ENCODE results near the gene SMAD9.

The SMAD9 gene

GRCh38 chr13:36875961-36876360 lies 44.1 kb downstream of the SMAD9 start:
- DNase-seq (ENCODE audit: low read depth in 1 of 2, low spot score in 1 of 2) = no peak
- TF ChIP-seq JUND (IDR thresholded peaks at IDR 0.05; ENCODE audit: low read depth) = no peak
- in situ Hi-C loops (cut with HindIII; ENCODE audit: low pct_unique_long_range_greater_than_20kb, low sequenced_read_pairs) = no loop called here

DNA sequence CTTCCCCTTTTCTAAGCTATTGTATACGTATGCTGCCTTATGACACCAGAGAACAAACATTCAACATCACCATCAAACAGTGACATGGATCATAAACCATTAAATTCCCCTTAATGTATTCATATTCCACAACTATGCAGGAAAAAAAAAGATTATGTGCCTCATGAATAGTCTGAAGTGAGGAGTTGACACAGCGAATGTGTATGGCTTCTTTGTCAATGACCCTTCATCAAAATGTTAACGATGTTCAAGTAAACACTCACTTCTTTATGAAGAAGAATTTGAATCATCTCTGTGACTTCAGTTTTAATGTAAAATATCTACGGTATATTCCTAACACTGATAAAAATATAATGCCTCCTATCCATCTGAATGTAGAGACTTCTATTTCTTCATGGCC lies 44.6 kb downstream of the SMAD9 start:
- TF ChIP-seq JUND (IDR thresholded peaks at IDR 0.05; ENCODE audit: low read depth) = no peak
- DNase-seq (ENCODE audit: low read depth in 1 of 2, low spot score in 1 of 2) = no peak
- in situ Hi-C loops (cut with HindIII; ENCODE audit: low pct_unique_long_range_greater_than_20kb, low sequenced_read_pairs) = no loop called here

DNA sequence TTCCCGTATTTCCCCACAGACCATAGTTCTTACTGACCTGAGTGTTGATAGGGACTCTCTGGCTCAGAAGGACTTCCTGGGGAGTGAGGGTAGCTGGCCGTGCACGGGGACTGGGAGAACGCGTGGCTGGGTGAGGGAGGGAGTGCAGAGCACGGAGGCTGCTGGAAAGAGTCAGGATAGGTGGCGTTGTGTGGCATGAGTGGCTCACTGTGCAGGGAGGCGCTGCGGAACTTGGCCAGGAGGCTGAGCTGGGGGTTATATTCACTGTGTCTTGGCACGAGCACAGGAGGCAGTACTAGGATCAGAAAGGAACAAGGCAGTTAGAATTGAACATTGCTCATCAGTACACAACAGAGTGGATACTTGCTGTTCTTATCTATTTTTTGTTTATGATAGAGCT lies 47.4 kb downstream of the SMAD9 start:
- in situ Hi-C loops (cut with HindIII; ENCODE audit: low pct_unique_long_range_greater_than_20kb, low sequenced_read_pairs) = no loop called here

DNA sequence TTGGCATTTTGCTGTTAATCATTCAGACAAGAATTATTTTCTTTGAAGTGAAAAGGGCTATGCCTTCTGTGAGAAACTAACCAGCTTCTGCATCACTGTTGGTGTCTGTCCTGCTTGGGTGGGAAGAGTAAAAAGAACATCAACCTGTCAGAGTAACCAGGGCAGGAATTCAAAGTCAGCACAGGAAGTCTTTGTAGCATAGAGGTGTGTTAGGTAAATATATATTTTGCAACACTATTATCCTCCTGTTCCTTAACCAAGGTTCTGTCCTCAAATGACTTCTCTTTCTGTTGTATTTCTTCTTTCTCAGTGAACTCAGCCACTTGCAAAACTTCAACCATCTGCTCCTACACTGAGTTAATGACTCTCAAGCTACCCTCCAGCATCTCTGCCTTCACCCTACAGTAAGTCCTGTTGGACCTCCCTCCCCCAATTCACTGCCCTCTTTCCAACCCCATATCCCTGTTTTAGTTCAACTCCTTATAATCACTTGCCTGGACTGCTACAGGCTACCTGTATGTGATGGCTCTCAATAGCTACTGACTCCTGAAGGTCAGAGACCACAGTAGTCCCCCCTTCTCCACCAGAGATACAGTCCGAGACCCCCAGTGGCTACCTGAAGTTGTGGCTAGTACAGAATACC lies 49.9 kb downstream of the SMAD9 start:
- TF ChIP-seq JUND (IDR thresholded peaks at IDR 0.05; ENCODE audit: low read depth) = no peak
- DNase-seq (ENCODE audit: low read depth in 1 of 2, low spot score in 1 of 2) = no peak
- in situ Hi-C loops (cut with HindIII; ENCODE audit: low pct_unique_long_range_greater_than_20kb, low sequenced_read_pairs) = no loop called here

More for the DNA sequence above, 47.4 kb downstream of the SMAD9 start:
- TF ChIP-seq JUND (IDR thresholded peaks at IDR 0.05; ENCODE audit: low read depth) = no peak
- no peak for DNase-seq (ENCODE audit: low read depth in 1 of 2, low spot score in 1 of 2)

GRCh38 chr13:36866232-36866631 lies 53.8 kb downstream of the SMAD9 start:
- DNase-seq (ENCODE audit: low read depth in 1 of 2, low spot score in 1 of 2) = no peak
- TF ChIP-seq JUND (IDR thresholded peaks at IDR 0.05; ENCODE audit: low read depth) = no peak
- in situ Hi-C loops (cut with HindIII; ENCODE audit: low pct_unique_long_range_greater_than_20kb, low sequenced_read_pairs) = no loop called here

GRCh38 chr13:36865265-36865664 lies 54.8 kb downstream of the SMAD9 start:
- DNase-seq (ENCODE audit: low read depth in 1 of 2, low spot score in 1 of 2) = no peak
- in situ Hi-C loops (cut with HindIII; ENCODE audit: low pct_unique_long_range_greater_than_20kb, low sequenced_read_pairs) = no loop called here
- TF ChIP-seq JUND (IDR thresholded peaks at IDR 0.05; ENCODE audit: low read depth) = no peak

DNA sequence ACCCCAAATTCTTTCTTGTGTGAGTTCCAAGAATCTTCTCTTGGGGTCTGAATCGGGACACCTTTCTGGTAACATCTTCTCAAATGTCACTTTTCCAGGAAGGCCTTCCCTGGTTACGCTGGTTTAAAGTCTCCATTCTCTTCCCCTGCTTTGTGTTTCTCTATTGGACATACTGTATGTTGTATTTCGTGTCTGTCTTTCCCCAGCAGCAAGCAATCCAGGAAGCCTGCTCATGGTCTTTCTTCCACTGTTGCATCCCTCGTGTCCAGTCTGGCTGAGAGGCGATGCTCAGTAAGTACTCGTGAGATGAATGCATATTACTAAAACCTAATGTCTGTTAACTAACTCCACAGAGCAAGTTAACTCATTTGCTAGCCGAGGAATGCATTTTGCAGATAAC lies 57.3 kb downstream of the SMAD9 start:
- TF ChIP-seq JUND (IDR thresholded peaks at IDR 0.05; ENCODE audit: low read depth) = no peak
- in situ Hi-C loops (cut with HindIII; ENCODE audit: low pct_unique_long_range_greater_than_20kb, low sequenced_read_pairs) = no loop called here
- no peak for DNase-seq (ENCODE audit: low read depth in 1 of 2, low spot score in 1 of 2)

DNA sequence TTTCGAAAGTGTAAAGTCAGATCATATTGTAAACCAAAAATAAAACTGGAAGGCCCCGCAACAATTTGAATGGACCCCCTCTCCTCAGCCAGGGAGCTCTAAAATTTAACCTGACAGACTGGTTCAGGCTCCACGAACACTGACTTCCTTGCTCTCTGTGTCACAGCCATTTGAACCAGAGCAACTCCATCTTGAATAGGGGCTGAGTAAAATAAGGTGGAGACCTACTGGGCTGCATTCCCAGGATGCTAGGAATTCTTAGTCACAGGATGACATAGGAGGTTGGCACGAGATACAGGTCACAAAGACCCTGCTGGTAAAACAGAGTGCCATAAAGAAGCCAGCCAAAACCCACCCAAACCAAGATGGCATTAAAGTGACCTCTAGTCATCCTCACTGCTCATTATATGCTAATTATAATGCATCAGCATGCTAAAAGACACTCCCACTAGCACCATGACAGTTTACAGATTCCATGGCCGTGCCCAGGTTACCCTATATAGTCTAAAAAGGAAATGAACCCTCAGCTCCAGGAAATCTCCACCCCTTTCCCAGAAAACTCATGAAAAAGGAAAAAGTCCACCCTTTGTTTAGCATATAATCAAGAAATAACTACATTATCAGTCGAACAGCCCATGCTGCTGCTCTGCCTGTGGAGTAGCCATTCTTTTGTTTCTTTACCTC lies 57.9 kb downstream of the SMAD9 start:
- in situ Hi-C loops (cut with HindIII; ENCODE audit: low pct_unique_long_range_greater_than_20kb, low sequenced_read_pairs) = no loop called here
- DNase-seq (ENCODE audit: low read depth in 1 of 2, low spot score in 1 of 2) = no peak
- TF ChIP-seq JUND (IDR thresholded peaks at IDR 0.05; ENCODE audit: low read depth) = no peak

- in situ Hi-C loops (cut with HindIII; ENCODE audit: low pct_unique_long_range_greater_than_20kb, low sequenced_read_pairs) = no loop called here
- TF ChIP-seq JUND (IDR thresholded peaks at IDR 0.05; ENCODE audit: low read depth) = no peak
- DNase-seq (ENCODE audit: low read depth in 1 of 2, low spot score in 1 of 2) = no peak
Measured at GRCh38 chr13:36859259-36859658, 60.8 kb downstream of the SMAD9 start.

GRCh38 chr13:36858290-36858689 lies 61.7 kb downstream of the SMAD9 start:
- in situ Hi-C loops (cut with HindIII; ENCODE audit: low pct_unique_long_range_greater_than_20kb, low sequenced_read_pairs) = no loop called here
- DNase-seq (ENCODE audit: low read depth in 1 of 2, low spot score in 1 of 2) = peak in 1 of 2 experiments; percentile 67

GRCh38 chr13:36857253-36857652 lies 62.8 kb downstream of the SMAD9 start:
- no peak for DNase-seq (ENCODE audit: low read depth in 1 of 2, low spot score in 1 of 2)
- in situ Hi-C loops (cut with HindIII; ENCODE audit: low pct_unique_long_range_greater_than_20kb, low sequenced_read_pairs) = no loop called here
- no peak for TF ChIP-seq JUND (IDR thresholded peaks at IDR 0.05; ENCODE audit: low read depth)

More at GRCh38 chr13:36858290-36858689, 61.7 kb downstream of the SMAD9 start:
- TF ChIP-seq JUND (IDR thresholded peaks at IDR 0.05; ENCODE audit: low read depth) = no peak

DNA sequence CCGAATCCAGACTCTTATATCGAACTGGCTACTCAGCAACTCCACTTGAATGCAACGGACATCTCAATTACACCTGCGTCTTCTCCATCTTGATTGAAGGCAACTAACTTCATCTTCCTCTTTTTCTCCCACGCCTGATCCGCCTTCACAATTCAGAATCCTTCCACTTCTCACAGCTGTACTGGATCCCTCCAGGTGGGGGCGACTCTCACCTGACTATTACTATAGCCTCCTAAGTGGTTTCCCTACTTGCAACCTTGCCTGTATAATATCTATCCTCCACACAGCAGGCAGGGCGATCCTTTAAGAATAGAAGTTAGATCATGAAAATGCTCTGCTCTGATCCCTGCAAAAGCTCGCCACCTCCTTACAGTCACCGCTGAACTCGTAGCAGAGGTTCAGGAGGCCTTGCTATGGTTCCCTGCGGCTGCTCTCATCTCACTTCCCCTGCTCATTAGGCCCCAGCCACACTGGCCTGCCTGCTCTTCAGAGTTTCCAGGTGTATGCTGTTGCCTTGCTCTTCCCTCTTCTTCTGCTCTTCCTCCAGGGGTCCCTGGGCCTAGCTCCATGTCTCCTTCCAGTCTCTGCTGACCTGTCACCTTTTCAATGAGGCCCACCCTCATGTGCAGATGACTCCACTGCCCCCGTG lies 69.1 kb downstream of the SMAD9 start:
- in situ Hi-C loops (cut with HindIII; ENCODE audit: low pct_unique_long_range_greater_than_20kb, low sequenced_read_pairs) = no loop called here
- TF ChIP-seq JUND (IDR thresholded peaks at IDR 0.05; ENCODE audit: low read depth) = no peak
- peak in 1 of 2 experiments; percentile 33 for DNase-seq (ENCODE audit: low read depth in 1 of 2, low spot score in 1 of 2)

Measured in T47D (cell line).